GM13976 (cell line): ENCODE measurements around the gene PSMA8.
A peak's percentile ranks its signal among the peaks of the same experiment; 100 is the strongest.

Experiments
- DNase-seq: peaks from one replicate; pipeline ENCODE4 v3.0.0; 2012; ENCODE audit warnings: low spot score
- CTCF ChIP-seq: IDR thresholded peaks from 2 replicates; pipeline ENCODE4 v1.5.1; 2012; ENCODE audit warnings: borderline replicate concordance, mild to moderate bottlenecking; ENCODE audit not compliant: insufficient read depth; ENCODE audit errors: extremely low read depth, missing control alignments, control extremely low read depth
- in situ Hi-C: fragments of 300-500 bp; cut with MboI; formaldehyde crosslinking; loops from one replicate; pipeline ENCODE4 v1.12.0; 2022; ENCODE audit warnings: low sequenced_read_pairs, mixed read lengths, inconsistent platforms; ENCODE audit not compliant: unreplicated experiment

Gene PSMA8

DNA sequence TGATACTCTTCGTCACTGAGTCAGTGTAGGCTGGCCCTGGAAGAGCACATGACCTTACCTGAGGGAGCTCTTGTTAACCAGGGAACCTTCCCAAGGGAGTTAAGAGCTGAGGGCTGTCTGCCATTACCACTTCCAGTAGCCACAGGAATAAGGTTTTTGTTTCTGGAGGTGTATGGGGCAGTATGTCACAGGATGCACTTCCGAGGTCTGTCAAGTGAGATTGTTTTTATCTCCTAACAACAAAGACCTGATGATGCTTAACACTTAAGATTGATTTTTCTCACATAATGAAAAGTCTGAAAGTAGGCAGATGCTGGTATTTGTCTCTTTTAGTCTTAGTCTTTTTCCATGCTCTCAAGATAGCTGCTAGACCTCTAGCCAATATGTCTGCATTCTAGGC, 41.8 kb downstream of the PSMA8 start:
- DNase-seq, result no peak
- no peak for TF ChIP-seq CTCF
- in situ Hi-C loops, result no loop called here

- TF ChIP-seq CTCF, result no peak
- in situ Hi-C loops, result no loop called here
- DNase-seq, result no peak
These were observed 42.5 kb downstream of the PSMA8 start for GRCh38 chr18:26176134-26176533.

GRCh38 chr18:26181343-26181826, 47.7 kb downstream of the PSMA8 start:
- no peak for TF ChIP-seq CTCF
- in situ Hi-C loops, result no loop called here
- DNase-seq, result no peak

DNA sequence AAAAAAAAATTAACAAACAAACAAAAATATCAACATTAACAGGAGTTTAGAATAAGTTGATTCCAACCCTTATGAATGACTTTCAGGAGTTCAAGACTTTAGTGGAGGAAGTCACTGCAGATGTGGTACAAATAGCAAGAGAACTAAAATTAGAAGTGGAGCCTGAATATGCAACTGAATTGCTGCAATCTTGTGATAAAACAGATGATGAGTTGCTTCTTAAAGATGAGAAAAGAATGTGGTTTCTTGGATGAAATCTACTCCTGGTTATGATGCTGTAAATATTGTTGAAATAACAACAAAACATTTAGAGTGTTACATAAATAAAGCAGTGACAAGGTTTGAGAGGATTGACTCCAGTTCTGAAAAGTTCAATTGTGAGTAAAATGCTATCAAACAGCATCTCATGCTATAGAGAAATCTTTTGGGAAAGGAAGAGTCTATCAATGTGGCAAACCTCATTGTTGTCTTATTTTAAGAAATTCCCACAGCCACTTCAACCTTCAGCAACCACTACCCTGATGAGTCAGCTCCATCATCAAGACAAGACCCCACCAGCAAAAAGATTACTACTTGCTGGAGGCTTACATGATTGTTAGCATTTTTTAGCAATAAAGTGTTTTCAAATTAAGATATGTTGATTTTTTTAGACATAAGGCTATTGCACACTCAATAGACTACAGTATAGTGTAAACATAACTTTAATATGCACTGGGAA, 49.9 kb downstream of the PSMA8 start:
- no peak for DNase-seq
- TF ChIP-seq CTCF, result no peak
- in situ Hi-C loops, result no loop called here

DNA sequence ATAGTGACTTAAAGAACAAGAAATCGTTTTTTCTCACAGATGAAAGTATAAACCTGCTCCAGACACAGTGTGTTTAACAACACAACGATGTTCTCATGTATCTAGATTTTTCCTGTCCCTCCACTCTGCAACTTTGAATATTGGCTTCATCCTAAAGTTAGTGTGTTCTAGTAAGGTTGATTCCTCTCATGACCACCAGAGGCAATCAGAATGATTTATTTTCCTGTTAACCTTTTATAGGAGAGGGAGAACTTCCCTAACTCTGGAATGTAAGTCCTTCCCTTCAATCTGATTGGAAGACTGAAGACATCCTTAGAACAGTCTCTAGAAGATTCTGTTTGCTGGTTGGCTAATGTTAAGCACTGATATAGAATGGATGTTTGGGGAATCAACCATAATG, 51.6 kb downstream of the PSMA8 start:
- in situ Hi-C loops, result no loop called here
- TF ChIP-seq CTCF, result no peak
- no peak for DNase-seq

DNA sequence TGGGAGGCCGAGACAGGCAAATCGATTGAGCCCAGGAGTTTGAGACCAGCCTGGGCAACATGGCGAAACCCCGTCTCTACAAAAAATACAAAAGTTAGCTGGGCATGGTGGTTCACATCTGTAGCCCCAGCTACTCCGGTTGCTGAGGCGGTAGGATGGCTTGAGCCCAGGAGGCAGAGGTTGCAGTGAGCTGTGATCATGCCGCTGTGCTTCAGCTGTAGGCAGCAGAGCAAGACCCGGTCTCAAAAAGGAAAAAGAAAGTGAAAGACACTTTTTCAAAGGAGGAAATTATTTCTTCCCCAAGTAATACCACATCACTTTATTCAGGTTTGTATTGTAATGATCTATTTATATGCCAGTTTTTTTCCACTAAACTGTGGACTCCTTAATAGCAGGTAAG, 56.8 kb downstream of the PSMA8 start:
- peak; percentile 32 for DNase-seq
- TF ChIP-seq CTCF, result no peak
- in situ Hi-C loops, result no loop called here

DNA sequence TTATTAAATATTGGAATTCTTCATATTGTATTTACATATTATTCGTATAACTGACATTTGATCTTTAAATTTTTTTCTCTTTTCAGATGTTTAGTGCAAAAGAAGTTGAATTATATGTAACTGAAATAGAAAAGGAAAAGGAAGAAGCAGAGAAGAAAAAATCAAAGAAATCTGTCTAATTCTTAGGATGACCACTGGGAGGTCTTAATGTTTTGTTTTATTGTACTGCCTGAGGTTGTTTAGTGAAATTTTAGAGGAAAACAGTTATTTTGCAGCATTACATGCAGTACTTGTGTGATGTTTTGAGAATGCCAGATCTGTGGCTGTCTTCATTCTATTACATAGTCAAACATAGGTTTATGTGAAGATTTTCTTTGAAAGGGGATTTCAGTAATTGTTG, 58.6 kb downstream of the PSMA8 start:
- in situ Hi-C loops, result no loop called here
- no peak for TF ChIP-seq CTCF
- no peak for DNase-seq
